ENCODE data around the gene CTSW. TPM values are rescaled to one million over a fixed set of nuclear protein-coding genes. Genes with fewer than 3 reads are reported as not detected.
A peak's percentile ranks its signal among the peaks of the same experiment; 100 is the strongest.

Gene CTSW
- total RNA-seq, 4 donors from 2014 or later, result 0.76 to 5.0 (median 1.4) TPM; not detected in 1

DNA sequence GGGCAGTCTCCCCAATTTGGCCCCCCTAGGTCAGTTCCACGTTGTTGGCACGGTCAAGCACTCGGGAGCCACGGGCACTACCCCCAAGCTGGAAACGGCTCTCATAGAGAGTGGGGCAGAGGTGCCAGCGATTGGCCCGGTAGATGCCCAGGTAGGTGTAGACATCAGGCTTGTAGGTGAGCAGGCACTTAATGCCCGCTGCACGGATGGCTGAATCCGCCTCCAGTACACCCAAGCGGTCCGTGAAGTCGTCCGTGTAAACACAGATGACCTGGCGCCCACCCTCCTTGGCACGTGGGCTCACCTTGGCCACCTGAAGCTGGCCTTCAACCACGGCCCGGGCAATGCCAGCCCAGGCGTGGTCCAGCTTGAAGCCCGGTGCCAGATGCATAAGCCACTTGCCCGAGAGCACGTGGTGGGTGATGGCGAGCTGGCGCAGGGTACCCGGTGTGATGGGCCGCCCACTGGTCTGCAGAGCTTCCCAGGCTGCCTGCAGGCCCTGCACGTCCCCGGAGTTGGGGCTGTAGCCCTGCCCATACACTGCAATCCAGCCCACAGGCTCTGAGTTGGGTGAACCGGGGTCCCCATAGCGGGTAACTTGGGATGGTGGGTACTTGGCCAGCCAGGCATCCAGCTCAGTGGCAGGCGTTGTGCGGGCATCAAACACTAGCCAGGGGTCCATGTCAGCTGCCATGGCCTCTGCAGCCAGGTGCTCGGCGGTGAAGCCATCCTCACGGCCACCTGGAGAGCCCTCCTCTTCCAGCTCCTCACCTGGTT lies 38.0 kb downstream of the CTSW start:
- no peaks in the 10 kb centered on the region for H3K27me3 ChIP-seq
- no peaks in the 10 kb centered on the region for H3K9me3 ChIP-seq
- DNase-seq (ENCODE audit: low spot score in 2 of 2), result peak in 1 of 2 donors; percentile 74
- H3K36me3 ChIP-seq, result peaks cover 10% of the 10 kb centered on the region
- peaks cover 74% of the 10 kb centered on the region for H3K4me1 ChIP-seq
- H3K27ac ChIP-seq, result peak overlapping the region; percentile 98
- WGBS, result no CpG with 5 or more reads among the region's 35 CpGs
- H3K4me3 ChIP-seq, result peak overlapping the region; percentile 90
- TF ChIP-seq EP300 (IDR thresholded peaks at IDR 0.05), result no peak
- TF ChIP-seq, protein P1, sequence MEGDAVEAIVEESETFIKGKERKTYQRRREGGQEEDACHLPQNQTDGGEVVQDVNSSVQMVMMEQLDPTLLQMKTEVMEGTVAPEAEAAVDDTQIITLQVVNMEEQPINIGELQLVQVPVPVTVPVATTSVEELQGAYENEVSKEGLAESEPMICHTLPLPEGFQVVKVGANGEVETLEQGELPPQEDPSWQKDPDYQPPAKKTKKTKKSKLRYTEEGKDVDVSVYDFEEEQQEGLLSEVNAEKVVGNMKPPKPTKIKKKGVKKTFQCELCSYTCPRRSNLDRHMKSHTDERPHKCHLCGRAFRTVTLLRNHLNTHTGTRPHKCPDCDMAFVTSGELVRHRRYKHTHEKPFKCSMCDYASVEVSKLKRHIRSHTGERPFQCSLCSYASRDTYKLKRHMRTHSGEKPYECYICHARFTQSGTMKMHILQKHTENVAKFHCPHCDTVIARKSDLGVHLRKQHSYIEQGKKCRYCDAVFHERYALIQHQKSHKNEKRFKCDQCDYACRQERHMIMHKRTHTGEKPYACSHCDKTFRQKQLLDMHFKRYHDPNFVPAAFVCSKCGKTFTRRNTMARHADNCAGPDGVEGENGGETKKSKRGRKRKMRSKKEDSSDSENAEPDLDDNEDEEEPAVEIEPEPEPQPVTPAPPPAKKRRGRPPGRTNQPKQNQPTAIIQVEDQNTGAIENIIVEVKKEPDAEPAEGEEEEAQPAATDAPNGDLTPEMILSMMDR (IDR thresholded peaks at IDR 0.05), result no peak
- no peak for TF ChIP-seq POLR2AphosphoS5 (IDR thresholded peaks at IDR 0.05)
- TF ChIP-seq POLR2A (IDR thresholded peaks at IDR 0.05), result no peak

GRCh38 chr11:65918211-65919140 lies 38.8 kb downstream of the CTSW start, which contains the start of gene C11orf68:
C11orf68 (minus strand) TSS chr11:65919062; CDS start chr11:65919031, 31 bp downstream.
- TF ChIP-seq, protein P1 (IDR thresholded peaks at IDR 0.05), result no peak
- no peak for TF ChIP-seq POLR2AphosphoS5 (IDR thresholded peaks at IDR 0.05)
- TF ChIP-seq EP300 (IDR thresholded peaks at IDR 0.05), result no peak
- peak in 1 of 2 donors; percentile 47 for TF ChIP-seq POLR2A (IDR thresholded peaks at IDR 0.05)
- peak within 1 kb of the TSS; percentile 98 for H3K27ac ChIP-seq
- H3K27me3 ChIP-seq, result no peaks in the 10 kb centered on the region
- DNase-seq (ENCODE audit: low spot score in 2 of 2), result peak; percentile 81 to 82
- H3K4me3 ChIP-seq, result peak within 1 kb of the TSS; percentile 90
- peaks cover 16% of the 10 kb centered on the region for H3K36me3 ChIP-seq
- no peaks in the 10 kb centered on the region for H3K9me3 ChIP-seq
- H3K4me1 ChIP-seq, result peaks cover 71% of the 10 kb centered on the region
- under 1% methylated on average over 29 of the region's 77 CpGs for WGBS

- no peaks in the 10 kb centered on the region for H3K9me3 ChIP-seq
- DNase-seq (ENCODE audit: low spot score in 2 of 2), result peak; percentile 99
- TF ChIP-seq POLR2AphosphoS5 (IDR thresholded peaks at IDR 0.05) (peak in 2 of 3 donors; percentile 59 to 90), POLR2A (IDR thresholded peaks at IDR 0.05) (peak in 1 of 2 donors; percentile 25), EP300 (IDR thresholded peaks at IDR 0.05) (no peak)
- TF ChIP-seq, protein P1 (IDR thresholded peaks at IDR 0.05), result no peak
- H3K36me3 ChIP-seq, result peaks cover 16% of the 10 kb centered on the region
- H3K27me3 ChIP-seq, result no peaks in the 10 kb centered on the region
- H3K4me1 ChIP-seq, result peaks cover 67% of the 10 kb centered on the region
- H3K27ac ChIP-seq, result peak within 1 kb of the TSS; percentile 98
- whole genome bisulfite sequencing, result no CpG with 5 or more reads among the region's 59 CpGs
- H3K4me3 ChIP-seq, result peak within 1 kb of the TSS; percentile 90
These were observed 39.5 kb downstream of the CTSW start, which contains the start of gene DRAP1 for GRCh38 chr11:65919141-65919572. DRAP1 (plus strand) TSS chr11:65919426; CDS start chr11:65919502, 76 bp downstream.

GRCh38 chr11:65919573-65920371 lies 40.1 kb downstream of the CTSW start:
- TF ChIP-seq POLR2AphosphoS5 (IDR thresholded peaks at IDR 0.05) (no peak), POLR2A (IDR thresholded peaks at IDR 0.05) (no peak), EP300 (IDR thresholded peaks at IDR 0.05) (no peak)
- TF ChIP-seq, protein P1 (IDR thresholded peaks at IDR 0.05), result no peak
- Histone ChIP-seq H3K36me3 (peaks cover 21% of the 10 kb centered on the region), H3K4me3 (peak overlapping the region; percentile 90), H3K27ac (peak overlapping the region; percentile 98), H3K4me1 (peaks cover 62% of the 10 kb centered on the region), H3K27me3 (no peaks in the 10 kb centered on the region), H3K9me3 (no peaks in the 10 kb centered on the region)
- 2% methylated on average over 19 of the region's 60 CpGs for WGBS
- DNase-seq (ENCODE audit: low spot score in 2 of 2), result peak; percentile 88 to 89

Data from suprapubic skin (tissue), 4 donors.